RPMI8226 (cell line): ENCODE measurements around the gene JPT2.
A peak's percentile ranks its signal among the peaks of the same experiment; 100 is the strongest.

ENCODE experiments used
- DNase-seq: peaks from one replicate; pipeline ENCODE4 v3.0.0-alpha.2; 2015

Gene JPT2

DNA sequence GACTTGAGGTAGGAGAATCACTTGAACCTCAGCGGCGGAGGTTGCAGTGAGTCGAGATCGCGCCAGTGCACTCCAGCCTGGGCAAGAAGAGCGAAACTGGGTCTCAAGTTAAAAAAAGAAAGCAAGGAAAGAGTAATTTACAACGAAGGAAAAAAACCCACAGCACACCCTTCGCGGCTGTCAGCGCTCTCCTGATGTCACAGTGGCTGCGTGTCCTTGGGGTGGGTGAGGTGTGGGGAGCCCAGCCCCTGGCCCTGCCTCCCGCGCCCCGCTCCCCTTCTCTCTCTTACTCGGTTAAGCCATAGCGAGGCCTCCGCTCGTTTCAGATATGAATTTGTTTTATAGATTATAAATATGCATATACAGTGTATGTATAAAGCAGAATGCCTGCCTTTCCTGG, 740 bp upstream of the JPT2 start:
- peak; percentile 31 for DNase-seq

DNA sequence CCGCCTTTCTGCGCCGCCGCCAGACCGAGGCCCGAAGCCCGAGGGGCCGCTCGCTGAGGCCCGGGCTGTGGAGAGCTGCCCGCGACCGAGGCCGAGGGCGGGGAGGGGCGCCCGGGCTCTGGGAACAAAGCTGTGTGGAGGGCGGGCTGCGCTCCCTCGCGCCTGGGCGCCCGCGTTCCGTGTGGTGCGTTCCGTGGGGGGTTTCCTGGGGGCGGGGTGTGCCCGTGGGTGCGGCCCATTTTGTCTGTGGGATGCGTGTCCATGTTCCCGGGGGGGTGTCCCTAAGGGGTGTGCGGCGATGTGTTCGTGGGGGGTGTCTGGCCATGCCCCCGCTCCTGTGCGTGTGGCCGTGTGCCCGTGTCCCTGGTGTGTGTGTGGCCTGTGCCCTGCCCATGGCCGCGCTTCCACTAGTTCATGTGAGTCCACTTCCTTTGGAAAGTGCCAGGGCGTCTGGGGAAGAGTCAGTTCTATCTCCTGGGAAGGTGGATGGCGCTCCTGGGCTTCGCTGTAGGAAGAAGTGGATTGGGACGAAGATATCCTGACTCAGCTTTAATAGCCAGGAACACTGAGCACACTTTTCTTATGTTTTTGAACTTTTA, 520 bp downstream of the JPT2 start:
- DNase-seq, result peak; percentile 57

DNA sequence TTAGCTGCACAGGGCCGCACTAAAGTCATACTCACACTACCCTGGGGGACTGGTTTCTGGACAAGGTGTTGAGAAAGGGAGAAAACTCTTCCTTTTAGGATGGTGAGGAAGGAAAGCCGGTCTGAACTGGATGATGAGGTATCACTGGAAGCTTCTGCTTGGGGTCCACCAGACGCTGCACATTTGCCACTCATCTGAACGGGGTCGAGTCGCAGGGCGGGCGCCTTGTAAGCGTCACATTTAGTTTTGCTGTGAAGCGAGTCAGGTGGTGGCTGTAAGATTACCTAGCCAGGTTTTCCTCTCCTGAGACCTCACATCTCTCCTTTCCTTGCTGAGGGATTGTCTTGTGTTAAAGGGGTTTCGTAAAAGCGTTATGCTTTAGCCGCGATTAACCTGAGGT, 2.3 kb downstream of the JPT2 start:
- no peak for DNase-seq

DNA sequence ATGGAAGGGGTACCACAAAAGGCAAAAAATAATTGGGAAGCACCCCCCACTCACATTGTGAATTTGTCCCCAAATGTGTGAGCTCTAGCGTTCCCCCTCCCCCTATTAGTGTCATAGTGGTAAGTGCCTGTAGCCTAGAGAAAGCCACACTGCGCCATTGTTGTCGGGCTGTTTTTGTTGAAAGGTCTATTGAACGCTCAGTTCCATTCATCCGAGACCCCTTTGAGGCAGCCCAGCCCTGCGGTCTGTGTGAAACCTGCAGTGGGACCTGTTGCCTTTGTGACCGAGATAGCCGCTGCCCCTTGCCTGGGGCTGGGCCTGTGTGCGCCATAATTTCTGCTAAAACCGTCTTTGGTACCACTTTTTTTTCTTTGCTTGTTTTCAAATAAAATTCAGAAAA, 3.0 kb downstream of the JPT2 start:
- DNase-seq, result no peak

DNA sequence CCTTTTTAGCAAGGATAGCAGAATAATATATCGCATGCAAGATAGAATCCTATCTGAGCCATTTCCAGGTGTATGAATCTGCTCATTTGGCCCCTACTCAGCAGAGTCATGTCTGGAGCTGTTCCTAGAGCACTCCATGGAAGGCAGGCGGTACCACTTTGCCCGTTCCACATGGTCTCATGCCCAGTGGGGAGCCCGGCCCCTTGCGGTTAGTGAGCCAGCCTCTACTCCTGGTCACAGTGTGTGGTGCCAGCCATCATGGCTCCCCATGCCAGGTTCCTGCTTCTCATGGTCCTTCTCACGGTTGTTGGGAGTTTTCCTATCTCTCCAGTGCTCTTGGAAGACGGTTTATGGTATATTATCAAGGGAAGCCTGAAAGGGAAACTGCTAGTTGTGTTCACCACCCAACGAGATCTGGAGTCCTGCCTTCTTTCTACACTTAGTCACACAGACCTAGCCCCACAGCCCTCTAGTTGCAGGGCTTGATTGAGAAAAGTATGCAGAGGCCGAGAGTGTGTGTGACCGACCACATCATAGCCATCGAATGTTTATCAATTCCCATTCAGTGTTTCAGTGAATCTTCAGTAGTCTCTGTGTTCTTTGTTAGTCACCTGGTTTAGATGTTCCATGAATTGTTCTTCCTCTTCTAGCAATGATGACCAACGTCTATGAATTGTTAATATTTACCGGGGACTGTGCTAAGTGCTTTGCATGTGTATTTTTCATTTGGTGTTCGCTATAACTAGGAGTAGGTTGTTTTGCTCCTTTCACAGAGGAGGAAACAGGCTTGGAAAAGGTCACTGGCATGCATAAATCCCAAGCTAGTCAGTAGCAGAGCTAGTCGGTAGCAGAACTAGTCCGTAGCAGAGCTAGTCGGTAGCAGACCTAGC, 9.6 kb downstream of the JPT2 start:
- no peak for DNase-seq

DNA sequence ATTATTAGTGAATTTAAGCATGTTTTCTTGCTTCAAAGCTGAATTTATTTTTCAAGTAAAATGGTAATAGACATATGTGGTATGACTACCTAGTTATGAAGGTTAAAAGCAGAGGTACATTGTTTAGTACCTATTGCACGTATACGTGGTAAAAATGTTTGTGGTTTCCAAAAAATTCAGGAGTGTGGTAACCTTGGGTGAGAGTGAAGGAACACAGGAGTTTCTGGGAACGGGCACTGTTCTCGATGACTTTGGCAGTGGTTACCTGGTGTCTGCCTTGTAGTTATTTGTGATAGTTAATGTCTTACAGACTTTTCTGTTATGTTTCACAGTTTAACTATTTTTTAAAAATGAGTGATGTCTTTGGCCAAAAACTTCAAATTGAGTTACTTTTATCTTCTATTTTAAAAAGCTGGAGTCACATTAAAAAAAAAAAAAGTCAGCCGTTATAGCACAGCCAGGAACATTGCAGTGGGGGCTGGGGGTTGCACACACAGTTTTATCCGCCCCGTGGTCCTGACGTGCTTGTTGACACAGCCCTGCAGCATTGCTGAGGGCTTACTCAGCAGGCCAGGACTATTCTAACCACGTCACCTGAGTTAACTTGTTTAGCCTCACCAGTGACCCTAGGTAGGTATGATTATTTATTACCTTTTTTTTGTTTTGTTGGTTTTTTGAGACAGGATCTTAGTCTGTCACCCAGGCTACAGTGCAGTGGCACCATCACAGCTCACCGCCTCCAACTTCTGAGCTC, 10.9 kb downstream of the JPT2 start:
- DNase-seq, result no peak

DNA sequence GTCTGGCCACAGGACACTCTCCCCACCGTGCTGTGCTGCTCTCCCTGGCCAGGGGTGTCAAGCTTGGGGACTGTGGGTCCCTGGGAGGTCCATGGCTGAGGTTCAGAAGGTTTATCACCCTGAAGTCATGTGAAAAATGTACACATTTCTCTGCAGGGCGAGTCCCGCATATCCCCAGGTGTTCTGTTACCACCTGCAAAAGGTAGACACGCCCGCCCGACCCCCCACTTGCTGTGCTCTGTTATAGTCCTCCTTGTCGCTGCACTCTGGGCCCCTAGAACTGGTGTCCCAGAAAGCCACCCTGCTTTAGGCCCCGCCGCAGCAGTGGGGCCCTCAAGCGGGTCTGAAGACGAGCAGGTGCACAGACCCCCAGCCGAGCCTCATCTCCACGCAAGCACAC, 11.8 kb downstream of the JPT2 start:
- no peak for DNase-seq

DNA sequence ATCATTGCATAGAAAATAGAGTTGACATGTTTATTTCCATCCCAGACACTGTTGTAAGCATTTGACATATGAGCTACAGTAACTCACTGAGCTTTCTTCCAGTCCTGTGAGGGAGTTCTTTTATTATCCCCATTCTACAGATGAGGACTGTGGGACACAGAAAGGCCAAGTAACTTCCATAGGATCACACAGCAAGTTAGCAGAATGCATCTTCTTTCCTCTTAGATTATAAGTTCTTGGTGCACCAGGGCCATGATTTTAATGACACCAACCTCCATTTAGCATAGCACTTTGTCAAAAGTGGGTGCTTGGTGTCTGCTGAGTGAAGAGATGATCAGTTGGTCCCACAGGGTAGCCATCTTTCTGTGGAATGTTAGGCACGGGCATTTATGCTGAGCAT, 12.7 kb downstream of the JPT2 start:
- DNase-seq, result no peak

DNA sequence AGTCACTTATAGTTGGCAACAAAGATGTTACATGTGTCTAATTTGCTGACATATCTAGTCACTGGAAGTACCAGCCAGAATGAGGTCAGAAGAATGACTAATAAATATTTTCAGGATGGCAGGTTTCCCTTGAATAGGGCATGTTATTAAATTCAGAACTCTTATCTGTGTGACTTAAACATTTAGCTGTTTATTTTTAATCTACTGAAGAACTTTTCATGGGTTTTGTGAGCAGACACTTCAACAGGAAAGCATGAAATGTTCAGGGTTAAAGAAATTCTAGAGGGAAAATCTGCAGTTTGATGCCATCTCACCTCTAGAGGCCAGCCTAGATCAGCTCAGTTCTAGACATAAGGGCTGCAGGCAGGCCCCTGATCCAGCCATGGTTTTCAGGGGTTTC, 13.2 kb downstream of the JPT2 start:
- no peak for DNase-seq

DNA sequence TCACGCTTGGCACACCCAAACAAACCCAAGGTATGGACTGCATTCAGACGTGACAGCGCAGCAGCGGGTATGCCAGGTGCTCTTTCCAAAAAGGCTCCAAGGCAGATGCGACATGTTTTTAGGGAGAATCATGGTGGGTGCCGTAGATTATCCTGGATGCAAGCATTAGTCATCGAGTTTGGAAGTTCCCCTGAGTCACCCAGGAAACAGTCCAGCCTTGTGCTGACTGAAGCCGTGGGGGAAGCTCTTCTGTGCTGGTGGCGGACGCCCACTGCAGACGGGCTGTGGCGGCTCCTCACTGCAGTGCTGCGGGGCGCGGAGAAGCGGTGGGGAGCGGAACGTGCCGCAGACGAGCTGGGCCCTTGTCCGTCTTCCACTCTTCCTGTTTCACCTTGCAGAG, 13.9 kb downstream of the JPT2 start:
- no peak for DNase-seq

DNA sequence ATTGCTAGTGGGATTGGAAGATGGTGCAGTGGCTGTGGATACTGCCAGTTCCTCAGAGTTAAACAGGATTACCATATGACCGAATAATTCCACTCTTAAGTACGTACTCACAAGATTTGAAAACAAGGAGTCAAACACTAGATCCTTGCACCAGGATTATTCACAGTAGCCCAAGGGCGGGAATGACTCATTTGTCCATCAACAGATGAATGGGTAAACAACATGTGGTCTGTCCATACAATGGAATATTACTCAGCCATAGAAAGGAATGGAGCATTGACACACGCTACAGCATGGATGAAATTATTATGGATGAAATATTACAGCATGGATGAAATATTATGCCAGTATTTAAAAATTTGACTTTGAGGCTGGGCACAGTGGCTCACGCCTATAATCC, 18.8 kb downstream of the JPT2 start:
- no peak for DNase-seq

DNA sequence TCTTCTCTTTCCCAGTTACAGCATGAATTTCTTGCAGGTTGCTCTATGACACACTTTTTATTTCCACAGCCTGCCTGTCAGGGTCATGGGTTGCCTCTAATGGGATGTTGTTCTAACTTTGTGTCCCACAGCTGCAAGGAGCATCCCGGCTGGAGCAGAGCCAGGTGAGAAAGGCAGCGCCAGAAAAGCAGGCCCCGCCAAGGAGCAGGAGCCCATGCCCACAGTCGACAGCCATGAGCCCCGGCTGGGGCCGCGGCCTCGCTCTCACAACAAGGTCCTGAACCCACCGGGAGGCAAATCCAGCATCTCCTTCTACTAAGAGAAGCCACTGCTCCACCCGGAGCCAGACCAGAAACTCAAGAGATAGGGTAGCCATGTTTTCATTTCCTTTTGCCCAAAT, 20.6 kb downstream of the JPT2 start:
- DNase-seq, result no peak

DNA sequence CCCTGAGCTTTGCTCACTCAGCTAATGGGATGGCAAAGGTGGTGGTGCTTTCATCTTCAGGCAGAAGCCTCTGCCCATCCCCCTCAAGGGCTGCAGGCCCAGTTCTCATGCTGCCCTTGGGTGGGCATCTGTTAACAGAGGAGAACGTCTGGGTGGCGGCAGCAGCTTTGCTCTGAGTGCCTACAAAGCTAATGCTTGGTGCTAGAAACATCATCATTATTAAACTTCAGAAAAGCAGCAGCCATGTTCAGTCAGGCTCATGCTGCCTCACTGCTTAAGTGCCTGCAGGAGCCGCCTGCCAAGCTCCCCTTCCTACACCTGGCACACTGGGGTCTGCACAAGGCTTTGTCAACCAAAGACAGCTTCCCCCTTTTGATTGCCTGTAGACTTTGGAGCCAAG, 22.2 kb downstream of the JPT2 start:
- no peak for DNase-seq

DNA sequence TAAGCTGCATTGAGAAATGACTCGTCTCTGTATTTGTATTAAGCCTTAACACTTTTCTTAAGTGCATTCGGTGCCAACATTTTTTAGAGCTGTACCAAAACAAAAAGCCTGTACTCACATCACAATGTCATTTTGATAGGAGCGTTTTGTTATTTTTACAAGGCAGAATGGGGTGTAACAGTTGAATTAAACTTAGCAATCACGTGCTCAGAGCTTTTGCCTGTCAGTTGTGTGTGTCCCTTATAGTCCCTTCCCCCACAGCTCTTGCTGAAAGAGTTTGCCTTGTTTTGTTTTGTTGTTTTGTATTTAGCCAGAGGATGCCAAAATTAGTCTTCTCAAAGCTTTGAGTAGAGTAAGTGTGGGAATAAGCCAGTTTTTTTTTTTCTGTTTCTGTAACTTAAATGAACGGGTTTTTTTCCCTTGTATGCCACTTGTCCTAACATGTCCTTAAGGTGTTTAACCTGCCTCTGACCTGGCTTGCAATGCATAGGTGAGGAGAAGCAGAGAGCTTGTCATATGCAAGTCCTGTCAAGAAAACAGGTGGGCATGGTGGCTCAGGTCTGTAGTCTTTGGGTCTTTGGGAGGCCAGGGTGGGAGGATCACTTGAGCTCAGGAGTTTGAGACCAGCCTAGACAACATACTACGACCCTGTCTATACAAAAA, 23.3 kb downstream of the JPT2 start:
- no peak for DNase-seq

DNA sequence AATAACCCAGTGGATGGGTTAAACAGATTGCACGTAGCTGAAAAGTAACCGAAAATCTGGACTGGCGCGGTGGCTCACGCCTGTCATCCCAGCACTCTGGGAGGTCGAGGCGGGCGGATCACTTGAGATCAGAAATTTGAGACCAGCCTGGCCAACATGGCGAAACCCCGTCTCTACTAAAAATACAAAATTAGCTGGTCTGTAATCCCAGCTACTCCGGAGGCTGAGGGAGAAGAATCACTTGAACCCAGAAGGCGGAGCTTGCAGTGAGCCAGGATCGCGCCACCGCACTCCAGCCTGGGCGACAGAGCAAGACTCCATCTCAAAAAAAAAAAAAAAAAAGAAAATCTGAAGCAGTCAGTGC, 27.2 kb downstream of the JPT2 start:
- DNase-seq, result peak; percentile 34

DNA sequence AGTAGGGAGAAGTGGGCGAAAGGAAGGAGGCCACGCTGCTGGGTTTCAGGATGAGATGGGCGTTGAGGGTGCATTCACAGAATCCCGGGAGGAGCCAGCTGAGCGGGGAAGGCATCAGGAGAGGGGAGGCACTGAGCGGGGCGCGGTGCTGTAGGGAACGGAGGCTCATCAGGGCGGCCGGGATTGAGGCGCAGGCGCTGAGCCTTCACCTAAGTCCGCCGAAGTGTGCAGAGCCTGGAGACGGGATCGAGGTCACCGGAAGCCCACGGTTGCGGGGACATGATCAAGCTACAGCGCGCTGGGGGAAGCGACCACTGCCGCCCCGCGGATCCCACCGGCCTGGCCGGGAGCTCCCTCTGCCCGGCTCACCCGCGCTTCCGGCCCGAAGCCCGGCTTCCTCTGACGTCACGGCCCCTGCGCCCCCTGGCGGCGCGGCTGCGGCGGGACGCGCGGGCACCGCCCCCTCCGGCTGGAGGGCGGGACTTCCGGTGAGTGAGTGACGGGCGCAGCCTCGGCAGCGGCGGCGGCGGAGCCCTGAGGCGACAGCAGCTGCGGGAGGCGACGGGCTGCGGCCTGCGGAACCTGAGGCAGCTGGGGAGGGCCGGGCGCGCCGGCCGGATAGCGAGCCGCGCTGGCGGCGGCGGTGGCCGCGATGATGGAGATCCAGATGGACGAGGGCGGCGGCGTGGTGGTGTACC, 27.8 kb downstream of the JPT2 start, which contains the start of gene MAPK8IP3:
Gene MAPK8IP3, plus strand, starts transcription at position 508 of the 698 bp plus-strand sequence. Its CDS starts 145 bp downstream, at position 653.
- peak; percentile 96 for DNase-seq

DNA sequence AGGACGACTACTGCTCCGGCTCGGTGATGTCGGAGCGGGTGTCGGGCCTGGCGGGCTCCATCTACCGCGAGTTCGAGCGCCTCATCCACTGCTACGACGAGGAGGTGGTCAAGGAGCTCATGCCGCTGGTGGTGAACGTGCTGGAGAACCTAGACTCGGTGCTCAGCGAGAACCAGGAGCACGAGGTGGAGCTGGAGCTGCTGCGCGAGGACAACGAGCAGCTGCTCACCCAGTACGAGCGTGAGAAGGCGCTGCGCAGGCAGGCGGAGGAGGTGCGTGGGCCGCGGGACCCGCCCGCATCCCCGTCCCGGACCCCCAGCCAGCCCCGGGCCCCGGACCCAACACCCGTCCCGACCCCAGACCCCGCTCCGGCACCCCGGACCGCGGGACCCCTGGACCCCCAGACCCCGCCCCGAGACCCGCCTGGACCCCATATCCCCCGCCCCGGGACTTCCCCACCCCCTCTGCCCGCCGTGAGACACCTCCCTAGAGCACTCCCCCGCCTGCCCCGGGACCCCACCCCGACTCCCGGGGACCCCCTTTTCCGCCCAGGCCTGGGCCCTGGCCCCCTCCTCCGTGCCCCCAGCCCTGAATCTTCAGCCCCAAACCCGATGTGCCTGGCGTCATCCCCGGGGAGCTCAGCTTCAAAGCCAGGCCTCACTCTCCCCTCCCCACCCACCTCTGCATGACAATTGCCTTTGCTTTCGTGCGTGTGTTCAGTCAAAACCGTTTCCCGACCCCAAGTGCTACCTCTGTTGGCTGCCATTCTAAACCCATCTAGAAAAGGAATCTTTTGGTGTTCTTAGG, 28.5 kb downstream of the JPT2 start:
- peak; percentile 62 for DNase-seq

DNA sequence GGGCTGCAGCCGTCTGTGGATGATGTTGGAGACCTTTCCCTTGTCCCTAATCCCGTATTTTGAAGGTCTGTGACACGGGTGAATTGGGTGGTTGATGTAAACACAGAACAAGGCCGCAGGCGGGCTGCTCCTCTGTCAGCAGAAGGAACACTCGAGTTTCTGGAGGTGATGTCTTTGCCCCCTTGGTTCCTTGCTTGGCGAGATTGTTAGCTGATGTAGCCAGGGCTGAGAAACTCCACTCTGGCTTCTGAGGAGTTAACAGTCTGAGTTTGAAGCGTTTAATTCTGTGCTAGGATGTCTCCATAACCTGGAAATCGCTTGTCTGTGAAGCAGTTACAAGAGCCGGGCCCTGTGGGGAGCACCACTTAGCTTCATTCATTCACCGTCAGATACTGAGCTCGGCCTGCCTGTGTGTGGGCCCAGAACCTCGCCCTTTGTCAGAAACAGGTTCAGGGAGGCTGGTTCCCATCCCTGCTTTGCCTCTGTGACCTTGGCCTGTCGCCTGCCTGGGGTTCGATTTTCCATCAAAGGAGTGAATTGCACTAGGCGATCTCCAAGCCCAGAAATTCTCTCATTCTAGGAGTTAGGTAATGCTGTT, 29.2 kb downstream of the JPT2 start:
- DNase-seq, result no peak

DNA sequence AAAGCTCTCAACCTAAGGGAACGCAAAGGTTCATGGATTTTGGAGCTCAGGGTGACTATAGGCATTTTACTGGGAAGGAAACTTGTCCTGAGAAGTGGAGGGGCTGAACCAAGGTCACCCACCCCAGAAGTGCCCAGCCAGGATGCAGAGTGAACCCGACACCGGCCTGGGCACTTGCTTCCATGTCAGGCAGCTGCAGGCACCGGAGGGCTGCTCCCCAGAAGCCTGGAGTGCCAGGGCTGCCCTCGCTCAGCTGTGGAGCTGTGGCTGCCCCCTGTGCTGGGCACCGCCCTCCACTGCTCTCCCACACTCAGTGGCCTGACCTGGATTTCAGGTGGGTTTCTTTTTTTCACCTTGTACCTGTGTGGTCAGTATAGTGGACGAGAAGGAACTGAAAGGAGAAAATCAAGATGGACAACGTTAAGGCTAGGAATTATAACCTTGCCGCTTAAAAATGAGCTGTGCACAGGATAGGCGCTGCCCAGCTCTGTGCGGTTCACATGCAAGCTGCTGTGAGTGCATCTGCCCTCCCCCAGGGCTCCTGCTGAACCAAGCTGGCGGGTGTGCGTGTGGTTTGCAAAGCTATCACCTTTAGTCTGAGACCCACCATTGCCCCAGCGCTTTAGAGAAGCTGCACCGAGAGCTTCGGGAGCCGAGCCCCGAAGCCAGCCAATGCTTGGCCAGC, 30.1 kb downstream of the JPT2 start:
- DNase-seq, result no peak

DNA sequence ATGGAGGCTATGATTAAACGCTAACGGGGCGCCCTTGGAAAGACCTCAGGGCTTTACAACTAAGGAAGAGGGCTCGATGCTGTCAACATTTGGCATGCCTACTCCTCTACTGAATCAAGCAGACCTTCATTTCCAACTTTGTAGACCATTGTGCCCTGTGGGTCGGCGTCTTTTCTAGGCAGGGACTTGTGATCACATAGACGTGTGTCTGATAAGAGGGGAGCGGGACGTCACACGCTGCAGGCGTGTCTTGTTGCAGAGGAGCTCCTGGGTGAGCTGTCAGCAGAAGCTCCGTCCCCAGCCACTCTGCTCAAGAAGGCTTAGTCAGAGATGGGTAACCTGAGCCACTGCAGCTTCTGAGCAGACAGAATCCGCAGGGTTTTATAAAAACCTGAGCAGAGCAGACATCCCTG, 30.7 kb downstream of the JPT2 start:
- DNase-seq, result no peak

DNA sequence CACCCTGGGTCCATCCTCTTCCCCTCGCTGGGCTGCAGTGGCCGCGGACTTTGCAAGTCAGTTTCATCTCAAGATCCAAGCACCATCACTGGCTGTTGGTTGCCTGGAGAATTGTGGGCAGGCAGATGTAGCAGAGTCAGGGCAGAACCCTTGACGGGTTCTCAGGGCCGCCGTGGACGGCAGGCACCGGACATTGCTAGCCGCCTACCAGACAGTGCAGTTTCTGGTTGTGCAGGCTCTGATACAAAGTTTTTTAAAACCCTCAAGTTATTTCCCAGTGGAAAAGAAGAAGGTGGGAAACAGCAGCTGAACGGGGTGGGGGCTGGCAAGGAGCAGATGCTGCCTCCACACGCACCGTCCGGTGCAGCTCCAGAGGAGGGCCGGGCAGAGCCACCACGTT, 31.3 kb downstream of the JPT2 start:
- DNase-seq, result no peak
